GM21786 (cell line): ENCODE results near the gene CHD6.

Source experiments
- ATAC-seq: cut with Tn5 transposase; IDR thresholded peaks from one replicate; pipeline ENCODE4 v1.9.1; 2021; ENCODE audit not compliant: unreplicated experiment

CHD6 gene

DNA sequence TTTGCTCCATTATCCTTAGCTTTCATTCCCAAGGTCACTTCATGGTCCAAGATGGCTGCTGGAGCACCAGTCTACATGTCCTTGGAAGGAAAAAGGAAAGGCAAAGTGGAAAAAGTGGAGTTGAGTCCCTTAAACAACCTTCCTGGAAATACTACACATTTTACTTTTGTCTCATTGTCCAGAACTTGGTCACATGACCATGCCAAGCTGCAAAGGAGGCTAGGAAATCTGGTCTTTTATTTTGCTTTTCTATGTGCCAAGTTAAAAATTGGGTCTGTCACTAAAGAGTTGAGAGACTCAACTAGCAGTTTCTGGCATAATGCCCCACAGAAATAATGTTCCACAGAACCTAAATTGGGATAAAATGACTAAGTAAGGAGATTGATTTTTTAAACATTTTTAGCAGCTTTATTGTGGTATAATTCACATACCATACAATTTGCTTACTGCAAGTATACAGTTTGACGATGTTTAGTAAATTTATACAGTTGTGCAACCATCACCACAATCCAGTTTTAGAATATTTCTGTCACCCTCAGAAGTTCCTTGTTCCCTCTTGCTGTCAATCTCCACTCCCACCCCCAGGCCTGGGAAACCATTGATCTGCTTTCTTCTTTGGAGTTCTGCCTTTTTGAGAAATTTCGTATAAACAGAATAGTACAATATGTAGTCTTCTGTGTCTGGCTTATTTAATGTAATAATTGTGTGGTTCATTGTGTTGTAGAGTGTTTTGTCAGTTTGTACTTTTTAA, 5.6 kb upstream of the CHD6 start:
- no peak for ATAC-seq

GRCh38 chr20:41622584-41622983, 4.4 kb upstream of the CHD6 start:
- ATAC-seq, result no peak

GRCh38 chr20:41621971-41622370, 3.8 kb upstream of the CHD6 start:
- ATAC-seq, result no peak

GRCh38 chr20:41621421-41621820, 3.2 kb upstream of the CHD6 start:
- ATAC-seq, result no peak

DNA sequence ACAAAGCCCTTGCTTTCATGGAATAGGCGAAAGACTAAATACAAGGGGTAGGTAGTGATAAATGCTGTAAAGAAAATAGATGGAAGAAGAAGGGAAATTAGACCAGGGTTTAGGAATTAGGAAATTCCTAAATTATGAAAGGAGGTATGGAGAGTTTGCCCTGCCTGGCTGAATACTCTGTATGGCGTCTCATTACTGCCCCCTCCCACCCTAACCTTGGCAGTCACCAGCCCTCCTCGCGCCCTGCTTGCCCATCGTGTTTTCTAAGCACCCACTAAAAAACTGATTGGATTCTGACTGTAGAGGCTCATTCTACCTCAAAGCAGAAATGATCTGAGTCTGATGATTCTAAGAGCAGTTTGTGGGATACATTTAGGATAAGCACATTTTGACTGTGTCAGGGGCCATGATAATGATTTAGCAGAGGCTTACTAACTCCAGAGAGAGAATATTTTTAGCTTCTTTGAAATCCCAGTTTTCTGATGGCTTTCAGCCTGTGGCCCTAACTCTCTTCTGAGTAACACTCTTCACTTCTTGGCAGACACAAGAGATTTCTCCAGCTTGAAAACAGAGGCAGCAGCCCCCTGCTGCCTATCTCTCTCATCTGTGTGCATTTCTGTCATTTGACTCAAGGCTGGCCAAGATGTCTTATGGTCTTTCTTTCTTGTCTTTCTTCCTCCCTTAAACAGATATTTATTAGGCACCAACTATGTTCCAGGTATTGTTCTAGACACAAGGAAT, 1.4 kb upstream of the CHD6 start:
- no peak for ATAC-seq

GRCh38 chr20:41618807-41619311, 682 bp upstream of the CHD6 start:
- ATAC-seq, result no peak

DNA sequence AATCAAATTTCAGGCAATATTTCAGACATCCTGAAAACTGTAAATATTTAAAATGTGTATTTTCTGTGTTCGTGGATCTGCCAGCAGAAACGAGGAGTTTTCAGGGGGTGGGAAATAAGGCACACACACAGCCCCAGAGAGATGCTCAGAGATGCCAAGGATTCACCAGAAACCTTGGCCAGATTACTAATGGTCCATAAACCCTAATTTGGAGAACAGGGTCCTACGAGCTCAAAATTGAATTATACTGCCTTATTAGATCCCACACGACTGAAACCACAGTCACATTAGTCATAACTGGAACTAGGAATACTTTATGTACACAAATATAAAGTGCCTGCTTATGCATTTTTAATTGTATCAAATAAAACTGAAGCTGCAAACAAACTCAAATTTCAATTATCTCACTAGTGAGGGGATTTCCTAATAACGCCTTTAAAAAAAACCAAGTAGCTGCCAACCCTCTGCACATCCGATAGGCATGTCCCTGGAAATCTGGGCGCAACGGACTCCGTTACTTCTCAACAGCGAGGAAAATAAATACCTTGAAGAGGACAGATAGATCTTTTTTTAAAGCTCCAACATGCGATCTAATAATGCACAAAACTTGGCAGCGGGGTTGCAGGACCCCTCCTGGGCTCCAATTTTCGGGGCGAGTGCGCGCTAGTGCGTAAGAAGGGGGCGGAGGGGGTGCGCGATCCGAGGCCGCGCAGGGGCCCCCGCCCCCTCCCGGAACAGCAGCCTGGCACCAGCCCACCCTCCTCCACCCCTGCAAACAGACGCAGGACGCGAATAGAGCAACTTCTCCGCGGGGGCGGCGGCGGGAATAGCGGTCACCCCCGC, 897 bp downstream of the CHD6 start:
- peak; percentile 6 for ATAC-seq

DNA sequence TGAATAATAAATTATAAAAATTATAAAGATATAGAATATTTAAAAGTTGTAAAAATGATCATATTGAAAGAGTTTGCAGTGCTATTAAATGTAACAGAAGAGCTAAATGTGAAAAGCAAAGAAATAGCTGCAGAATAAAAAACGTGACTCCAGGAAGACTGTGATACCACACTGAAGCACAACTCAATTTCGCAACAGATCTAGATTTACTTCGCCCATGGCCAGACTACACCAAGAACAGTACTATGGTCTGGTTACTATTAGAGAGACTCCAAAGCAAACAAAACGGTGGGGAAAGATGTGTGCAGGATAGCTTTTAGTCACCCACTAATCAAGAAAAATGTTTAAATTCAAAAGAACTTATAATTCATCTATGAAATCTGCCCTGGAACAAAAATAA, 1.9 kb downstream of the CHD6 start:
- ATAC-seq, result no peak

GRCh38 chr20:41615676-41616075, 2.5 kb downstream of the CHD6 start:
- no peak for ATAC-seq

DNA sequence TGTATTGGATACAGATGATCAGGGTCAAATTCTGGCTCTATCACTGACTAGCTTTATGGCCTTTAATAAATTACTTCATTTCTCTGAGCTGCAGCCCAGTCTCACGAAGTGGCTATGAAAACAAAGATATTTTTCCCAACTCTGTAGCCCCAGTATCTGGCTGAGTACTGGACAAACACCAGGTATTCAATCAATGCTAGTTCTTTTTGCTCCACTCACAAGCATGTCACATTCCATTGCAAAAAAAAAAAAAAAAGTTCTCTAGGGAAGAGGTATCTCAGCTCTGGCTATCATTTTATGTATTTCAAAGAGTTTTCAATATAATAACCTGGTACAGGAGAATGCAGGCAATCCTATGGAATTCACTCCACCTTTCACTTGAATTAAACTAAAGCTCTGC, 3.1 kb downstream of the CHD6 start:
- no peak for ATAC-seq

GRCh38 chr20:41613321-41613720, 4.9 kb downstream of the CHD6 start:
- ATAC-seq, result no peak

DNA sequence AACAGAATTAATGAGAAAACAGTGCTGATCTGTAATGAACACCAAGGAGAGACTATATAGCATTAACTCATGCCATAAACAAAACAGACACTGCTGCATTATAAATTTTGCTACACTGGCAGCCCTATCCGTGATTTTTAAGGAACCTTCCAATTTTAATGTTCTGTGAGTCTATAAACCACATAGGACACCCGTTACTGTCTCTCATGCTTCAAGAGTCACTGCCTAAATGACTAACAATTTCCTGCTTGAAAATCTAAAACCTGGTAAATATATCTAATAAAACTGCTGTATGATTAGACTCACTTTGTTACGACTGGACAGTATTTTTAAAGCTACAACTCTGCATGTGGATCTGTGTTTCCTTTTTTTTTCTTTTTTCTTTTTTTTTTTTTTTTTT, 8.7 kb downstream of the CHD6 start:
- ATAC-seq, result no peak

- ATAC-seq, result no peak
Measured at GRCh38 chr20:41608606-41609005, 9.6 kb downstream of the CHD6 start.

DNA sequence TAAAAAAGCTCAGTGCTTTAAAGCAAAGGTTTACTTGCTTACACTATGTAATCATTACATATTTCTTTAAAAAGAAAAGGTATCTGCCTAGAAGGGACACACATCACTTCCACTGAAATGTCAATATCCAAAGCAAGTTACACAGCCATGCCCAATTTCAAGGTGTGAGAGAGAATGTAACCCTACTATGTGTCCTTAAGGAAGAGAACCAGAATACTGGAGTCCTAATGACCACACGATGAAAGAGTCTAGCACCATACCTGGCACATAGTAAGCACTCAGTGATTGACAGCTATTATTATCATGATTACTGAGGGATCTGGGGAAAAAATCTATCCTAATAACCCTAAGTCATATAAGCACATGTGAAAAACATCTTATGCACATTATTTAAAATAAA, 10.4 kb downstream of the CHD6 start:
- ATAC-seq, result no peak

GRCh38 chr20:41604002-41604401, 14.2 kb downstream of the CHD6 start:
- ATAC-seq, result no peak

- ATAC-seq, result no peak
Measured at GRCh38 chr20:41601742-41602141, 16.4 kb downstream of the CHD6 start.

- ATAC-seq, result no peak
Measured at GRCh38 chr20:41600926-41601631, 17.1 kb downstream of the CHD6 start.

- no peak for ATAC-seq
Measured at GRCh38 chr20:41599699-41600104, 18.5 kb downstream of the CHD6 start.

- ATAC-seq, result no peak
Measured at GRCh38 chr20:41598719-41599118, 19.5 kb downstream of the CHD6 start.

- ATAC-seq, result no peak
Measured at GRCh38 chr20:41594514-41595322, 23.5 kb downstream of the CHD6 start.
